22Rv1 (cell line): Measurements from ENCODE around the gene BOC.

Source experiments
- ZFX ChIP-seq: fragments of 450-650 bp; IDR thresholded peaks from 2 replicates; pipeline ENCODE4 v1.6.1; 2017; ENCODE audit warnings: antibody characterized with exemption, borderline replicate concordance
- TF ChIP-seq, protein P1 (sequence below): fragments of 450-650 bp; IDR thresholded peaks from 2 replicates; pipeline ENCODE4 v1.5.1; 2017; ENCODE audit warnings: mild to moderate bottlenecking

DNA sequence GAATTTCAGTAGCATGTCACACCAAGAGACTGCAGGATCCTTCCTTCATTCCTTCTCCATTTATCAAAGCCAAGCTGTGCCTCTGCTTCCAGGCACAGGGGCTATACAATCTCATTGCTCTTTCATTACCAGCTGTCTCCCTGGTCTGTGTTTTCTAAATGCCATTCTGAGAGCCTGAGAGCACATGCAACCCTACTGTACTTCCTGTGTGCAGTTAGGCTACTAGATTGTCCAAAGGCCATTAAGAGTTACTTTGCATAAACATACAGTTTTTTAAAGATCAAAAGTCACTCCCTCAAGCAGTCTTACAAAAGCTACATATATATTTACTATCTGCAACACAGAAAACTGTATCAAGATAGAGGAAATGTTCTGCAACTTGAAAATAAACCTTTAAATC lies 119.8 kb downstream of the BOC start:
- TF ChIP-seq, protein P1, sequence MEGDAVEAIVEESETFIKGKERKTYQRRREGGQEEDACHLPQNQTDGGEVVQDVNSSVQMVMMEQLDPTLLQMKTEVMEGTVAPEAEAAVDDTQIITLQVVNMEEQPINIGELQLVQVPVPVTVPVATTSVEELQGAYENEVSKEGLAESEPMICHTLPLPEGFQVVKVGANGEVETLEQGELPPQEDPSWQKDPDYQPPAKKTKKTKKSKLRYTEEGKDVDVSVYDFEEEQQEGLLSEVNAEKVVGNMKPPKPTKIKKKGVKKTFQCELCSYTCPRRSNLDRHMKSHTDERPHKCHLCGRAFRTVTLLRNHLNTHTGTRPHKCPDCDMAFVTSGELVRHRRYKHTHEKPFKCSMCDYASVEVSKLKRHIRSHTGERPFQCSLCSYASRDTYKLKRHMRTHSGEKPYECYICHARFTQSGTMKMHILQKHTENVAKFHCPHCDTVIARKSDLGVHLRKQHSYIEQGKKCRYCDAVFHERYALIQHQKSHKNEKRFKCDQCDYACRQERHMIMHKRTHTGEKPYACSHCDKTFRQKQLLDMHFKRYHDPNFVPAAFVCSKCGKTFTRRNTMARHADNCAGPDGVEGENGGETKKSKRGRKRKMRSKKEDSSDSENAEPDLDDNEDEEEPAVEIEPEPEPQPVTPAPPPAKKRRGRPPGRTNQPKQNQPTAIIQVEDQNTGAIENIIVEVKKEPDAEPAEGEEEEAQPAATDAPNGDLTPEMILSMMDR: no peak
- no peak for TF ChIP-seq ZFX
